Fibroblast of lung (primary cell): Measurements from ENCODE around the gene METTL5. TPM values are rescaled to one million over a fixed set of nuclear protein-coding genes. Genes with fewer than 3 reads are reported as not detected.
"Not testable (repeated sequence)": the region's sequence is repeated elsewhere in the genome, so short reads cannot be mapped to it uniquely, and the experiment has no call there.

Experiments used
- DNase-seq, 2 donors: peaks; one replicate each; pipeline versions ENCODE4 v3.0.0 to v3.0.0-alpha.2; 2010; ENCODE audit warnings: low read depth in 2 of 2
- H2AFZ ChIP-seq: 2 replicates; pipeline ENCODE4 v1.5.1; 2012; ENCODE audit warnings: low read length, control low read depth, inconsistent platforms
- H3K27ac ChIP-seq: 2 replicates; pipeline ENCODE4 v1.5.1; 2011; ENCODE audit warnings: low read length, control low read depth; ENCODE audit not compliant: insufficient read depth
- H3K27me3 ChIP-seq: 2 replicates; pipeline ENCODE4 v1.5.1; 2011; ENCODE audit warnings: mild to moderate bottlenecking, low read length; ENCODE audit not compliant: control insufficient read depth, insufficient read depth
- H3K36me3 ChIP-seq: 2 replicates; pipeline ENCODE4 v1.5.1; 2011; ENCODE audit warnings: low read length; ENCODE audit not compliant: control insufficient read depth, insufficient read depth
- H3K4me1 ChIP-seq: 2 replicates; pipeline ENCODE4 v1.5.1; 2011; ENCODE audit warnings: low read length; ENCODE audit not compliant: control insufficient read depth, insufficient read depth; ENCODE audit errors: extremely low read depth
- H3K4me2 ChIP-seq: 2 replicates; pipeline ENCODE4 v1.5.1; 2011; ENCODE audit warnings: low read length, control low read depth; ENCODE audit not compliant: insufficient read depth; ENCODE audit errors: extremely low read depth
- H3K4me3 ChIP-seq, 4 experiments: fragments of 200-600 bp in 1 of 4; sonication (generic) in 1 of 4; replicated peaks in 1 of 4; 2 replicates each; pipeline ENCODE4 v1.5.1; 2011 to 2016; ENCODE audit warnings: low read length in 4 of 4, low read depth in 3 of 4, mild to moderate bottlenecking in 3 of 4, control low read depth in 2 of 4, inconsistent platforms in 1 of 4, mixed read lengths in 1 of 4; ENCODE audit not compliant: insufficient read depth in 1 of 4; ENCODE audit errors: control extremely low read depth in 1 of 4
- H3K79me2 ChIP-seq: 2 replicates; pipeline ENCODE4 v1.5.1; 2012; ENCODE audit warnings: mild to moderate bottlenecking, low read length, inconsistent platforms; ENCODE audit not compliant: control insufficient read depth, insufficient read depth
- H3K9ac ChIP-seq: 2 replicates; pipeline ENCODE4 v1.5.1; 2011; ENCODE audit warnings: mild to moderate bottlenecking, low read length, control low read depth; ENCODE audit not compliant: insufficient read depth
- H3K9me3 ChIP-seq: 2 replicates; pipeline ENCODE4 v1.5.1; 2012; ENCODE audit warnings: low read depth, low read length; ENCODE audit not compliant: control insufficient read depth, insufficient read depth
- H4K20me1 ChIP-seq: 2 replicates; pipeline ENCODE4 v1.5.1; 2011; ENCODE audit warnings: low read length; ENCODE audit not compliant: control insufficient read depth, insufficient read depth; ENCODE audit errors: extremely low read depth
- CTCF ChIP-seq, 2 donors: IDR thresholded peaks in 1 of 2; conservative IDR thresholded peaks in 1 of 2; 1 replicate in 1 of 2; 2 replicates in 1 of 2; pipeline ENCODE4 v1.5.1; 2011 to 2012; ENCODE audit warnings: low read length in 2 of 2, control low read depth in 1 of 2, inconsistent platforms in 1 of 2, low read depth in 1 of 2, mild to moderate bottlenecking in 1 of 2
- EZH2 ChIP-seq: IDR thresholded peaks from 2 replicates; pipeline ENCODE4 v1.5.1; 2012; ENCODE audit warnings: low read length, control low read depth, mild to moderate bottlenecking; ENCODE audit errors: missing control alignments
- polyA plus RNA-seq, 2 donors: library from polyadenylated mRNA; depleted of rRNA in 1 of 2; stranded (reverse) in 1 of 2; unstranded in 1 of 2; fragments of >200 nt; gene quantifications; 2 replicates each; pipeline ENCODE4 v1.2.1, GENCODE V29; 2011 to 2012; ENCODE audit warnings: missing spikeins in 1 of 2
- total RNA-seq: library from RNA; depleted of rRNA; stranded (reverse); fragments of >200 nt; gene quantifications from 2 replicates; pipeline ENCODE4 v1.2.1, GENCODE V29; 2014

METTL5 gene
- total and polyA plus RNA-seq, 2 donors (not counting 1 experiment from before 2014, with no cell fraction given): 50.9 to 52.9 TPM

DNA sequence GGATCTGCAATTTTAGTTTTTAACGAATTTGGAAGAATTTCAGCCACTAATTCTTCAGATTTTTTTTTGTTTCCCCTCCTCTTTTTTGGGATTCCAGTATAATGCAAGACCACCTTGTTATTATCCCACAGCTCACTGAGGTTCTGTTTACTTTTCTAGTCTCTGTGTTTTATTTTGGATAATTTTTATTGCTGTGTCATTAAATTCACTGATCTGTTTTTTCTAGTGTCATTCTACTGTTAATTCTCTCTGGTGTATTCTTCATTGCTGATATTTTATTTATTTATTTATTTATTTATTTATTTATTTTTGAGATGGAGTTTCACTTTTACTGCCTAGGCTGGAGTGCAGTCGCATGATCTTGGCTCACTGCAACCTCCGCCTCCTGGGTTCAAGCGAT is 34.7 kb upstream of the METTL5 start:
- Histone ChIP-seq H3K27me3 (no peaks in the 10 kb centered on the region), H3K9ac (no peak overlapping the region), H3K79me2 (peaks cover 20% of the 10 kb centered on the region), H3K4me1 (no peaks in the 10 kb centered on the region), H3K27ac (no peak overlapping the region), H3K9me3 (no peaks in the 10 kb centered on the region), H3K4me2 (no peak overlapping the region), H4K20me1 (no peaks in the 10 kb centered on the region), H3K4me3 (no peak overlapping the region), H3K36me3 (no peaks in the 10 kb centered on the region), H2AFZ (no peak overlapping the region)
- no peak for DNase-seq
- TF ChIP-seq EZH2 (no peak), CTCF (conservative IDR thresholded peaks at IDR 0.05 in 1 of 2, IDR thresholded peaks at IDR 0.05 in 1 of 2; ENCODE audit: low read depth in 1 of 2, low read length in 2 of 2) (no peak)

DNA sequence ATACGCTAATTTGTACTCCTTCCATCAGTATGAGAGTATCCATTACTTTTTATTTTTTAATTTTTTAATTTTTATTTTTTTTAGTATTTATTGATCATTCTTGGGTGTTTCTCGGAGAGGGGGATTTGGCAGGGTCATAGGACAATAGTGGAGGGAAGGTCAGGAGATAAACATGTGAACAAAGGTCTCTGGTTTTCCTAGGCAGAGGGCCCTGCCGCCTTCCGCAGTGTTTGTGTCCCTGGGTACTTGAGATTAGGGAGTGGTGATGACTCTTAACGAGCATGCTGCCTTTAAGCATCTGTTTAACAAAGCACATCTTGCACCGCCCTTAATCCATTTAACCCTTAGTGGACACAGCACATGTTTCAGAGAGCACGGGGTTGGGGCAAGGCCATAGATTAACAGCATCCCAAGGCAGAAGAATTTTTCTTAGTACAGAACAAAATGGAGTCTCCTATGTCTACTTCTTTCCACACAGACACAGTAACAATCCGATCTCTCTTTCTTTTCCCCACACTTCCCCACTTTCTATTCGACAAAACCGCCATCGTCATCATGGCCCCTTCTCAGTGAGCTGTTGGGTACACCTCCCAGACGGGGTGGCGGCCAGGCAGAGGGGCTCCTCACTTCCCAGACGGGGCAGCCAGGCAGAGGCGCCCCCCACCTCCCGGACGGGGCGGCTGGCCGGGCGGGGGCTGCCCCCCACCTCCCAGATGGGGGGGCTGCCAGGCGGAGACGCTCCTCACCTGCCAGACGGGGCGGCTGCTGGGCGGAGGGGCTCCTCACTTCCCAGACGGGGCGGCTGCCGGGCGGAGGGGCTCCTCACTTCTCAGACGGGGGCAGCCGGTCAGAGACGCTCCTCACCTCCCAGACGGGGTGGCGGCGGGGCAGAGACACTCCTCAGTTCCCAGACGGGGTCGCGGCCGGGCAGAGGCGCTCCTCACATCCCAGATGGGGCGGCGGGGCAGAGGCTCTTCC is 30.9 kb upstream of the METTL5 start:
- not testable (repeated sequence) for H3K4me3 ChIP-seq, H2AFZ ChIP-seq, H3K9ac ChIP-seq, H3K27ac ChIP-seq, H3K4me1 ChIP-seq, DNase-seq, H3K36me3 ChIP-seq, H4K20me1 ChIP-seq, H3K9me3 ChIP-seq, H3K4me2 ChIP-seq, H3K27me3 ChIP-seq
- peaks cover 13% of the 10 kb centered on the region for H3K79me2 ChIP-seq

- Histone ChIP-seq H2AFZ (no peak overlapping the region), H3K79me2 (peaks cover 17% of the 10 kb centered on the region), H3K9ac (no peak overlapping the region), H3K9me3 (no peaks in the 10 kb centered on the region), H3K4me2 (no peak overlapping the region), H3K4me1 (no peaks in the 10 kb centered on the region), H3K36me3 (no peaks in the 10 kb centered on the region), H3K27me3 (no peaks in the 10 kb centered on the region), H3K4me3 (no peak overlapping the region), H4K20me1 (no peaks in the 10 kb centered on the region), H3K27ac (no peak overlapping the region)
- no peak for DNase-seq
- TF ChIP-seq CTCF (conservative IDR thresholded peaks at IDR 0.05 in 1 of 2, IDR thresholded peaks at IDR 0.05 in 1 of 2; ENCODE audit: low read depth in 1 of 2, low read length in 2 of 2) (no peak), EZH2 (no peak)
These were observed 28.4 kb upstream of the METTL5 start for GRCh38 chr2:169853041-169853668.
